ENCODE data around the gene TXN2. TPM values are rescaled to one million over a fixed set of nuclear protein-coding genes. Genes with fewer than 3 reads are reported as not detected.

Gene TXN2
- total RNA-seq, 1 donor from 2014 or later: 61.0 TPM

GRCh38 chr22:36423461-36424404, 57.7 kb downstream of the TXN2 start:
- Histone ChIP-seq H3K9me3 (ENCODE audit: insufficient read depth, low read depth, low read length) (no peaks in the 10 kb centered on the region), H3K4me1 (ENCODE audit: insufficient read depth, low read length) (peaks cover 24% of the 10 kb centered on the region), H3K4me2 (ENCODE audit: low read length) (no peak overlapping the region), H3K9ac (ENCODE audit: low read length) (no peak overlapping the region), H3K27ac (ENCODE audit: low read depth, low read length) (no peak overlapping the region), H4K20me1 (ENCODE audit: insufficient read depth, low read length) (no peaks in the 10 kb centered on the region), H3K27me3 (ENCODE audit: insufficient read depth, low read length) (no peaks in the 10 kb centered on the region), H2AFZ (ENCODE audit: low read depth, low read length) (no peak overlapping the region), H3K79me2 (ENCODE audit: insufficient read depth, low read length) (no peaks in the 10 kb centered on the region), H3K36me3 (ENCODE audit: insufficient read depth, low read length) (no peaks in the 10 kb centered on the region), H3K4me3 (ENCODE audit: insufficient read depth, low read depth, low read length) (no peak overlapping the region)
- Mint-ChIP-seq H3K9me3 (ENCODE audit: unreplicated experiment) (no peaks in the 10 kb centered on the region), H3K4me1 (ENCODE audit: low read depth, unreplicated experiment) (peaks cover 25% of the 10 kb centered on the region), H3K27me3 (ENCODE audit: low read depth, unreplicated experiment) (no peaks in the 10 kb centered on the region), H3K4me3 (ENCODE audit: unreplicated experiment) (no peak overlapping the region), H3K27ac (ENCODE audit: unreplicated experiment) (no peak overlapping the region), H3K36me3 (ENCODE audit: low read depth, unreplicated experiment) (no peaks in the 10 kb centered on the region)
- TF ChIP-seq CTCF (IDR thresholded peaks at IDR 0.05; ENCODE audit: insufficient read depth, low read depth, low read length) (no peak), EZH2 (IDR thresholded peaks at IDR 0.05; ENCODE audit: insufficient read depth, low read length) (no peak)
- DNase-seq (ENCODE audit: low read depth) (peak; percentile 62), FAIRE-seq (no peak)

- no peak overlapping the region for H3K27ac ChIP-seq (ENCODE audit: low read depth, low read length)
- H4K20me1 ChIP-seq (ENCODE audit: insufficient read depth, low read length): no peaks in the 10 kb centered on the region
- H3K9me3 ChIP-seq (ENCODE audit: insufficient read depth, low read depth, low read length): no peaks in the 10 kb centered on the region
- H3K27ac Mint-ChIP-seq (ENCODE audit: unreplicated experiment): no peak overlapping the region
- no peaks in the 10 kb centered on the region for H3K27me3 Mint-ChIP-seq (ENCODE audit: low read depth, unreplicated experiment)
- peaks cover 25% of the 10 kb centered on the region for H3K4me1 Mint-ChIP-seq (ENCODE audit: low read depth, unreplicated experiment)
- no peak overlapping the region for H3K4me2 ChIP-seq (ENCODE audit: low read length)
- H2AFZ ChIP-seq (ENCODE audit: low read depth, low read length): no peak overlapping the region
- H3K9ac ChIP-seq (ENCODE audit: low read length): no peak overlapping the region
- H3K4me1 ChIP-seq (ENCODE audit: insufficient read depth, low read length): peaks cover 26% of the 10 kb centered on the region
- no peaks in the 10 kb centered on the region for H3K27me3 ChIP-seq (ENCODE audit: insufficient read depth, low read length)
- H3K9me3 Mint-ChIP-seq (ENCODE audit: unreplicated experiment): no peaks in the 10 kb centered on the region
- H3K79me2 ChIP-seq (ENCODE audit: insufficient read depth, low read length): no peaks in the 10 kb centered on the region
- no peaks in the 10 kb centered on the region for H3K36me3 Mint-ChIP-seq (ENCODE audit: low read depth, unreplicated experiment)
- TF ChIP-seq EZH2 (IDR thresholded peaks at IDR 0.05; ENCODE audit: insufficient read depth, low read length) (no peak), CTCF (IDR thresholded peaks at IDR 0.05; ENCODE audit: insufficient read depth, low read depth, low read length) (no peak)
- H3K36me3 ChIP-seq (ENCODE audit: insufficient read depth, low read length): no peaks in the 10 kb centered on the region
- no peak for DNase-seq (ENCODE audit: low read depth)
- H3K4me3 ChIP-seq (ENCODE audit: insufficient read depth, low read depth, low read length): no peak overlapping the region
- no peak overlapping the region for H3K4me3 Mint-ChIP-seq (ENCODE audit: unreplicated experiment)
- FAIRE-seq: no peak
These were observed 59.0 kb downstream of the TXN2 start for GRCh38 chr22:36422287-36423014.
